ENCODE measurements around the gene CLDN3.

DNA sequence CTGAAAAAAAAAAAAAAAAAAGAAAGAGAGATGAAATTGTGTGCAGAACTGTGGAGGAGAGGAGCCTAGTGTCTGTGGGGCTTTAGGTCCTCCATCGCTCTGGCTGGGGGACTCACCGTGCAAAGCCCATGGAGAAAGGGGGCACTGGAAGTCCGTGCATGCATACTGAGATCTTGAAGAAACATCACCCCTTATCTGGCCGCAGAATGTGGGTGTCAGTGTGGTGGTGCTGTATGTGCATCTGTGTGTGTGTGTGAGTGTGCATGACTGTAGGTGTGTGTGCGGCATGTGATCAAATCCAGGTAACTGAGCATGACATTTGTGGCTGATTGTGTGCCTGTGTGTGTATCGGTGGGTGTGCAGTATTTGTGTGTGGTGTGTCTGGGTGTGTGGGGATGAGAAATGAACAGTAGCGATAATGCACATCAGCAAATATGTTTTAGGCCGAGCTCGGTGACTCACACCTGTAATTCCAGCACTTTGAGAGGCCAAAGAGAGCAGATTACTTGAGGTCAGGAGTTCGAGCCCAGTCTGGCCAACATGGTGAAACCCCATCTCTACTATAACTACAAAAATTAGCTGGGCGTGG, 8.8 kb upstream of the CLDN3 start:
- TF ChIP-seq EZH2 (IDR thresholded peaks at IDR 0.05; ENCODE audit: insufficient read depth, poor library complexity, severe bottlenecking) (no peak), EZH2phosphoT487 (IDR thresholded peaks at IDR 0.05; ENCODE audit: insufficient read depth, low read depth) (no peak)
